Activated naive CD4-positive, alpha-beta T cell treated with anti-CD3 and anti-CD28 coated beads, Interleukin-2, amount 10 ng/mL, durations not matched to agents 5 hours and 36 hours (primary cell): ENCODE measurements around the gene CDK6. TPM values are rescaled to one million over a fixed set of nuclear protein-coding genes. Genes with fewer than 3 reads are reported as not detected.

Experiments used
- total RNA-seq, 2 experiments: library from RNA; stranded (reverse); gene quantifications; one replicate each; pipeline ENCODE4 v1.2.3, GENCODE V29; 2021

CDK6 gene
- 100 to 1,000 TPM; 105 to 110 TPM for total RNA-seq

DNA sequence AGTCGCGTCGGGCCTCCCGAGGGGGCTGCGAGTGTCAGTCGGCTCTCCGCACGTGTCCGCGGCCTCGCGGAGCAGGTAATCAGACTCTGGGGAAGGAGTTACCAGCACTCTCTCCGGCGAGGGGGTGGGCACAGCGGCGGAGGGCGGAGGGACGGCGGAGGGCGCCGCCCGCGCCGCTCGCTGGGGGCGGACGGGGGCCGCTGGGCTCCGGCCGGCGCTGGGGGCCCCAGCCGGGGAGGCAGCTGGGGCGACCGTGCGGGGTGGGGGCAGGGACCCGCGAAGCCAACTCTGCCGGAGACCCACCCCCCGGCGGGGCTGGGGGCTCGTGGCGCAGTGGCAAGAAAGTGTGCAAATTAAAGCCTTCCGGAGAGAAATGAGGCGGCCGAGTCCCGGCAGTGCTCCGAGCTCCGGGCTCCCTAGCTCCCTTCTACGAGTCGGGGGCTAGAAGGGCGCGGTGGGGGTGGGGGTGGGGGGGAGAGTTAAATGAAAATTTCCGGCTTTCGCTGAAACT lies at the start of gene CDK6:
CDK6 (minus strand) TSS at position 85 of the 511 bp plus-strand sequence. CDS start 3,250 bp downstream, outside the sequence.

Other genes starting within 250 kb of the CDK6 start
- gene FAM133B, start 246.2 kb downstream of the CDK6 start, total RNA-seq: 10 to 100 TPM; 28.4 to 29.4 TPM